ENCODE results near the gene LYL1. TPM values are rescaled to one million over a fixed set of nuclear protein-coding genes. Genes with fewer than 3 reads are reported as not detected.

The LYL1 gene
- total and polyA plus RNA-seq, 2 of the 13 experiments (the other 11 are each of a cell fraction or from before 2014, with no cell fraction given) = 0.75 to 0.92 TPM

GRCh38 chr19:13095934-13096927, 6.4 kb downstream of the LYL1 start (continued):
- TF ChIP-seq ZHX2 (IDR thresholded peaks at IDR 0.05; ENCODE audit: low read depth) = no peak
- no peak for TF ChIP-seq ZHX2 (CRISPR knock-in tag; IDR thresholded peaks at IDR 0.05; ENCODE audit: borderline replicate concordance)
- TF ChIP-seq SMAD9 (CRISPR knock-in tag; IDR thresholded peaks at IDR 0.05) = no peak
- peak; percentile 73 for TF ChIP-seq TFDP2 (CRISPR knock-in tag; IDR thresholded peaks at IDR 0.05)
- TF ChIP-seq ZBTB3 (CRISPR knock-in tag; IDR thresholded peaks at IDR 0.05; ENCODE audit: borderline replicate concordance, low read depth) = no peak
- no peak for TF ChIP-seq CCDC6 (CRISPR knock-in tag; IDR thresholded peaks at IDR 0.05)
- no peak for TF ChIP-seq ZZZ3 (CRISPR knock-in tag; IDR thresholded peaks at IDR 0.05; ENCODE audit: borderline replicate concordance)
- TF ChIP-seq TEF (CRISPR knock-in tag; IDR thresholded peaks at IDR 0.05) = no peak
- TF ChIP-seq ZNF646 (CRISPR knock-in tag; IDR thresholded peaks at IDR 0.05) = no peak
- no peak for TF ChIP-seq MEIS2 (CRISPR knock-in tag; IDR thresholded peaks at IDR 0.05)
- no peak for TF ChIP-seq SNAPC2 (CRISPR knock-in tag; IDR thresholded peaks at IDR 0.05)
- TF ChIP-seq EZH2 (conservative IDR thresholded peaks at IDR 0.05; ENCODE audit: low read depth, low read length) = no peak
